Measurements from ENCODE around the gene CALCOCO2.

CALCOCO2 gene

GRCh38 chr17:48850792-48851323 lies 20.0 kb downstream of the CALCOCO2 start:
- TF ChIP-seq EZH2phosphoT487 (IDR thresholded peaks at IDR 0.05; ENCODE audit: borderline replicate concordance, low read length) (no peak), CTCF (IDR thresholded peaks at IDR 0.05; ENCODE audit: low read depth, low read length, poor library complexity, severe bottlenecking) (no peak)
- Histone ChIP-seq H3K27ac (ENCODE audit: low read depth, low read length) (no peak overlapping the region), H3K4me2 (ENCODE audit: low read length) (no peak overlapping the region), H3F3A (ENCODE audit: control insufficient read depth, insufficient read depth) (no peaks in the 10 kb centered on the region), H3K4me3 (ENCODE audit: low read length) (no peak overlapping the region), H4K20me1 (ENCODE audit: control insufficient read depth, insufficient read depth, low read depth, low read length) (no peaks in the 10 kb centered on the region), H3K9me2 (replicated peaks; ENCODE audit: control insufficient read depth, low read length) (no peaks in the 10 kb centered on the region), H3K4me1 (ENCODE audit: control insufficient read depth, low read length) (no peaks in the 10 kb centered on the region), H3K27me3 (ENCODE audit: control insufficient read depth, low read length) (no peaks in the 10 kb centered on the region), H3K36me3 (ENCODE audit: control insufficient read depth, low read length) (no peaks in the 10 kb centered on the region), H3K79me2 (ENCODE audit: control insufficient read depth, low read length) (no peaks in the 10 kb centered on the region), H3K9me3 (ENCODE audit: control insufficient read depth, insufficient read depth, low read length) (no peaks in the 10 kb centered on the region)

GRCh38 chr17:48854774-48855476 lies 24.1 kb downstream of the CALCOCO2 start:
- no peaks in the 10 kb centered on the region for H3K36me3 ChIP-seq (ENCODE audit: control insufficient read depth, low read length)

GRCh38 chr17:48856122-48856821 lies 25.4 kb downstream of the CALCOCO2 start:
- H3K4me1 ChIP-seq (ENCODE audit: control insufficient read depth, low read length) = no peaks in the 10 kb centered on the region
- no peaks in the 10 kb centered on the region for H3K36me3 ChIP-seq (ENCODE audit: control insufficient read depth, low read length)
- no peak overlapping the region for H3K27ac ChIP-seq (ENCODE audit: low read depth, low read length)
- no peak overlapping the region for H3K4me2 ChIP-seq (ENCODE audit: low read length)
- H3K9me2 ChIP-seq (replicated peaks; ENCODE audit: control insufficient read depth, low read length) = no peaks in the 10 kb centered on the region
- H3K9me3 ChIP-seq (ENCODE audit: control insufficient read depth, insufficient read depth, low read length) = no peaks in the 10 kb centered on the region
- no peaks in the 10 kb centered on the region for H3K79me2 ChIP-seq (ENCODE audit: control insufficient read depth, low read length)
- H3F3A ChIP-seq (ENCODE audit: control insufficient read depth, insufficient read depth) = no peaks in the 10 kb centered on the region
- no peaks in the 10 kb centered on the region for H3K27me3 ChIP-seq (ENCODE audit: control insufficient read depth, low read length)
- H4K20me1 ChIP-seq (ENCODE audit: control insufficient read depth, insufficient read depth, low read depth, low read length) = no peaks in the 10 kb centered on the region
- H3K4me3 ChIP-seq (ENCODE audit: low read length) = no peak overlapping the region
- TF ChIP-seq CTCF (IDR thresholded peaks at IDR 0.05; ENCODE audit: low read depth, low read length, poor library complexity, severe bottlenecking) (no peak), EZH2phosphoT487 (IDR thresholded peaks at IDR 0.05; ENCODE audit: borderline replicate concordance, low read length) (no peak)

More at GRCh38 chr17:48854774-48855476, 24.1 kb downstream of the CALCOCO2 start:
- no peaks in the 10 kb centered on the region for H3F3A ChIP-seq (ENCODE audit: control insufficient read depth, insufficient read depth)
- no peak overlapping the region for H3K27ac ChIP-seq (ENCODE audit: low read depth, low read length)
- H3K4me2 ChIP-seq (ENCODE audit: low read length) = no peak overlapping the region
- no peaks in the 10 kb centered on the region for H3K9me3 ChIP-seq (ENCODE audit: control insufficient read depth, insufficient read depth, low read length)
- H3K9me2 ChIP-seq (replicated peaks; ENCODE audit: control insufficient read depth, low read length) = no peaks in the 10 kb centered on the region
- H3K79me2 ChIP-seq (ENCODE audit: control insufficient read depth, low read length) = no peaks in the 10 kb centered on the region
- H3K4me1 ChIP-seq (ENCODE audit: control insufficient read depth, low read length) = no peaks in the 10 kb centered on the region
- no peak for TF ChIP-seq CTCF (IDR thresholded peaks at IDR 0.05; ENCODE audit: low read depth, low read length, poor library complexity, severe bottlenecking)
- TF ChIP-seq EZH2phosphoT487 (IDR thresholded peaks at IDR 0.05; ENCODE audit: borderline replicate concordance, low read length) = no peak
- H3K4me3 ChIP-seq (ENCODE audit: low read length) = no peak overlapping the region
- no peaks in the 10 kb centered on the region for H3K27me3 ChIP-seq (ENCODE audit: control insufficient read depth, low read length)
- no peaks in the 10 kb centered on the region for H4K20me1 ChIP-seq (ENCODE audit: control insufficient read depth, insufficient read depth, low read depth, low read length)
